Stimulated activated naive B cell treated with anti-CD40 and anti-IgM and Interleukin-4, amounts not matched to agents 10 μg/mL and 1 μg/mL and 100 μg/mL, for 72 hours (primary cell): ENCODE data around the gene ATRN.
"Not testable (repeated sequence)": the region's sequence is repeated elsewhere in the genome, so short reads cannot be mapped to it uniquely, and the experiment has no call there.

Experiments used
- ATAC-seq, 2 donors: fragments of 150-1000 bp; cut with Tn5 transposase; replicated peaks; 2 replicates each; pipeline ENCODE4 v1.10.0; 2021; ENCODE audit warnings: moderate library complexity in 1 of 2
- DNase-seq: peaks from one replicate; pipeline ENCODE4 v3.0.0; 2021
- H3K27ac Mint-ChIP-seq: one replicate; pipeline ENCODE4 v1.8.0; 2022; ENCODE audit warnings: mild to moderate bottlenecking, mixed read lengths
- H3K27me3 Mint-ChIP-seq, 2 donors: one replicate each; pipeline ENCODE4 v1.8.0; 2022; ENCODE audit warnings: mixed read lengths in 2 of 2
- H3K36me3 Mint-ChIP-seq, 2 donors: one replicate each; pipeline ENCODE4 v1.8.0; 2022; ENCODE audit warnings: mixed read lengths in 2 of 2, mild to moderate bottlenecking in 1 of 2
- H3K4me1 Mint-ChIP-seq, 2 donors: one replicate each; pipeline ENCODE4 v1.8.0; 2022; ENCODE audit warnings: mixed read lengths in 2 of 2, mild to moderate bottlenecking in 1 of 2
- H3K4me3 Mint-ChIP-seq, 2 donors: one replicate each; pipeline ENCODE4 v1.8.0; 2022; ENCODE audit warnings: mild to moderate bottlenecking in 2 of 2, mixed read lengths in 2 of 2, moderate library complexity in 1 of 2
- H3K9me3 Mint-ChIP-seq, 2 donors: one replicate each; pipeline ENCODE4 v1.8.0; 2022; ENCODE audit warnings: mixed read lengths in 2 of 2, mild to moderate bottlenecking in 1 of 2

The ATRN gene

GRCh38 chr20:3470627-3471396 is at the start of gene ATRN:
ATRN (plus strand) TSS chr20:3471018; CDS start chr20:3471108, 90 bp downstream.
- Mint-ChIP-seq H3K4me3 (peak within 1 kb of the TSS; percentile 90), H3K27ac (peak within 1 kb of the TSS; percentile 94), H3K36me3 (peaks cover 4 to 14% of the 10 kb centered on the region in 2 donors), H3K9me3 (no peaks in the 10 kb centered on the region), H3K4me1 (peaks cover 29 to 32% of the 10 kb centered on the region in 2 donors), H3K27me3 (peaks cover 5 to 6% of the 10 kb centered on the region in 2 donors)
- ATAC-seq (peak; percentile 90 to 95), DNase-seq (peak; percentile 94)

GRCh38 chr20:3421985-3422384 is 48.8 kb upstream of the ATRN start:
- Mint-ChIP-seq H3K9me3 (no peaks in the 10 kb centered on the region), H3K27ac (no peak overlapping the region)
- no peak for ATAC-seq

GRCh38 chr20:3423126-3423525 is 47.7 kb upstream of the ATRN start:
- Mint-ChIP-seq H3K4me3 (no peak overlapping the region), H3K9me3 (no peaks in the 10 kb centered on the region), H3K4me1 (peaks cover 0 to 3% of the 10 kb centered on the region in 2 donors), H3K27me3 (peaks cover 6 to 7% of the 10 kb centered on the region in 2 donors), H3K36me3 (no peaks in the 10 kb centered on the region), H3K27ac (no peak overlapping the region)
- ATAC-seq (no peak), DNase-seq (no peak)

More at GRCh38 chr20:3421985-3422384, 48.8 kb upstream of the ATRN start:
- Mint-ChIP-seq H3K27me3 (peaks cover 6 to 7% of the 10 kb centered on the region in 2 donors), H3K36me3 (no peaks in the 10 kb centered on the region), H3K4me1 (peaks cover 0 to 3% of the 10 kb centered on the region in 2 donors), H3K4me3 (no peak overlapping the region)
- DNase-seq, result no peak

GRCh38 chr20:3426766-3427165 is 44.1 kb upstream of the ATRN start:
- not testable (repeated sequence) for DNase-seq, H3K27me3 Mint-ChIP-seq, H3K9me3 Mint-ChIP-seq, H3K36me3 Mint-ChIP-seq, ATAC-seq, H3K27ac Mint-ChIP-seq, H3K4me3 Mint-ChIP-seq
- H3K4me1 Mint-ChIP-seq, result peaks cover 10 to 13% of the 10 kb centered on the region in 2 donors

- H3K36me3 Mint-ChIP-seq, result no peaks in the 10 kb centered on the region
- H3K27ac Mint-ChIP-seq, result no peak overlapping the region
- peak overlapping the region in 1 of 2 donors; percentile 26 for H3K4me3 Mint-ChIP-seq
- no peaks in the 10 kb centered on the region for H3K27me3 Mint-ChIP-seq
- ATAC-seq (peak; percentile 95 to 99), DNase-seq (peak; percentile 34)
- H3K9me3 Mint-ChIP-seq, result no peaks in the 10 kb centered on the region
- peaks cover 12 to 13% of the 10 kb centered on the region in 2 donors for H3K4me1 Mint-ChIP-seq
Observed at GRCh38 chr20:3430376-3431069, 40.3 kb upstream of the ATRN start.

- Mint-ChIP-seq H3K4me1 (peaks cover 12 to 13% of the 10 kb centered on the region in 2 donors), H3K27me3 (no peaks in the 10 kb centered on the region), H3K36me3 (no peaks in the 10 kb centered on the region), H3K4me3 (no peak overlapping the region), H3K9me3 (no peaks in the 10 kb centered on the region), H3K27ac (no peak overlapping the region)
- DNase-seq (no peak), ATAC-seq (no peak)
Observed at GRCh38 chr20:3431109-3431508, 39.7 kb upstream of the ATRN start.

- Mint-ChIP-seq H3K4me1 (peaks cover 12 to 13% of the 10 kb centered on the region in 2 donors), H3K4me3 (no peak overlapping the region), H3K27ac (no peak overlapping the region), H3K36me3 (no peaks in the 10 kb centered on the region), H3K9me3 (no peaks in the 10 kb centered on the region), H3K27me3 (peaks cover 0 to under 1% of the 10 kb centered on the region in 2 donors)
- DNase-seq (no peak), ATAC-seq (no peak)
Observed at GRCh38 chr20:3432844-3433243, 38.0 kb upstream of the ATRN start.

GRCh38 chr20:3433744-3434143 is 37.1 kb upstream of the ATRN start:
- no peaks in the 10 kb centered on the region for H3K36me3 Mint-ChIP-seq
- peaks cover 0 to 5% of the 10 kb centered on the region in 2 donors for H3K27me3 Mint-ChIP-seq
- ATAC-seq, result no peak
- no peak for DNase-seq
- no peak overlapping the region for H3K4me3 Mint-ChIP-seq
- H3K4me1 Mint-ChIP-seq, result peaks cover 12 to 13% of the 10 kb centered on the region in 2 donors
- no peaks in the 10 kb centered on the region for H3K9me3 Mint-ChIP-seq
- H3K27ac Mint-ChIP-seq, result no peak overlapping the region

- H3K4me1 Mint-ChIP-seq, result peaks cover 12 to 13% of the 10 kb centered on the region in 2 donors
- H3K27me3 Mint-ChIP-seq, result peaks cover 0 to 5% of the 10 kb centered on the region in 2 donors
- DNase-seq (no peak), ATAC-seq (peak in 1 of 2 donors; percentile 31)
- no peaks in the 10 kb centered on the region for H3K36me3 Mint-ChIP-seq
- no peak overlapping the region for H3K27ac Mint-ChIP-seq
- H3K4me3 Mint-ChIP-seq, result no peak overlapping the region
- no peaks in the 10 kb centered on the region for H3K9me3 Mint-ChIP-seq
Observed at GRCh38 chr20:3434232-3434631, 36.6 kb upstream of the ATRN start.

- peaks cover 0 to 9% of the 10 kb centered on the region in 2 donors for H3K27me3 Mint-ChIP-seq
- ATAC-seq, result no peak
- no peak overlapping the region for H3K27ac Mint-ChIP-seq
- no peak overlapping the region for H3K4me3 Mint-ChIP-seq
- no peak for DNase-seq
- H3K4me1 Mint-ChIP-seq, result peaks cover 0 to 3% of the 10 kb centered on the region in 2 donors
- H3K36me3 Mint-ChIP-seq, result no peaks in the 10 kb centered on the region
- H3K9me3 Mint-ChIP-seq, result no peaks in the 10 kb centered on the region
Observed at GRCh38 chr20:3436864-3437574, 33.8 kb upstream of the ATRN start.

- Mint-ChIP-seq H3K4me3 (no peak overlapping the region), H3K36me3 (no peaks in the 10 kb centered on the region), H3K9me3 (no peaks in the 10 kb centered on the region), H3K27me3 (peaks cover 0 to 10% of the 10 kb centered on the region in 2 donors), H3K4me1 (no peaks in the 10 kb centered on the region), H3K27ac (no peak overlapping the region)
- DNase-seq (no peak), ATAC-seq (no peak)
Observed at GRCh38 chr20:3446779-3447178, 24.0 kb upstream of the ATRN start.

- Mint-ChIP-seq H3K4me3 (no peak overlapping the region), H3K4me1 (no peaks in the 10 kb centered on the region), H3K9me3 (no peaks in the 10 kb centered on the region), H3K36me3 (no peaks in the 10 kb centered on the region), H3K27me3 (peaks cover 0 to 15% of the 10 kb centered on the region in 2 donors), H3K27ac (no peak overlapping the region)
- DNase-seq, result no peak
- no peak for ATAC-seq
Observed at GRCh38 chr20:3447321-3447720, 23.5 kb upstream of the ATRN start.

- Mint-ChIP-seq H3K9me3 (no peaks in the 10 kb centered on the region), H3K27me3 (peaks cover 4 to 15% of the 10 kb centered on the region in 2 donors), H3K36me3 (no peaks in the 10 kb centered on the region), H3K4me1 (peaks cover 0 to 3% of the 10 kb centered on the region in 2 donors), H3K4me3 (no peak overlapping the region), H3K27ac (no peak overlapping the region)
- no peak for DNase-seq
- no peak for ATAC-seq
Observed at GRCh38 chr20:3449319-3449718, 21.5 kb upstream of the ATRN start.

- H3K36me3 Mint-ChIP-seq, result no peaks in the 10 kb centered on the region
- no peak overlapping the region for H3K4me3 Mint-ChIP-seq
- H3K27ac Mint-ChIP-seq, result no peak overlapping the region
- DNase-seq, result no peak
- H3K27me3 Mint-ChIP-seq, result peaks cover 12 to 22% of the 10 kb centered on the region in 2 donors
- no peaks in the 10 kb centered on the region for H3K9me3 Mint-ChIP-seq
- no peak for ATAC-seq
- H3K4me1 Mint-ChIP-seq, result peaks cover 0 to 3% of the 10 kb centered on the region in 2 donors
Observed at GRCh38 chr20:3452136-3452535, 18.7 kb upstream of the ATRN start.
